GM19099 (cell line): ENCODE results near the gene SH3PXD2B.

ENCODE experiments used
- POLR2A ChIP-seq: IDR thresholded peaks from 3 replicates; pipeline ENCODE4 v1.6.1; 2011; ENCODE audit warnings: low read depth; ENCODE audit not compliant: insufficient read length; ENCODE audit errors: extremely low read depth

Gene SH3PXD2B

DNA sequence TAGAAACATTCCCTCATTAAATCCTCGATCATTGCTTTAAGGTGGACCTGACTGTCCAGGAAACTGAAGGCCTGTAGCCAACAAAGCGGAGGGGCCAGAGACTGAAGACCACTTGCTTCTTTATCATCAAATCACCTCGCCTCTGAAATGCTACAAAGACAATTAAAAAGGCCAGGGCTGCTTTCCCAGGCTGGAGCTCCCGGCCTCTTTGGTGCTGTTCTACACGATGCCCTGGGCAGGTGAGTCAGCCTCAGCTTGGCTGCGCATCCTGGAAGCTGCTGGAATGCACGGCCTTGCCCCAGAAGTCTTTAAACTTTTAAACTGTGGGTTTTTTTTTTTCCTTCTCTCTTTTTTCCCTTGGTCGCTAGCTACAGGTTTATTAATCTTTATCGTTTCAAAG, 46.5 kb downstream of the SH3PXD2B start:
- TF ChIP-seq POLR2A = no peak

DNA sequence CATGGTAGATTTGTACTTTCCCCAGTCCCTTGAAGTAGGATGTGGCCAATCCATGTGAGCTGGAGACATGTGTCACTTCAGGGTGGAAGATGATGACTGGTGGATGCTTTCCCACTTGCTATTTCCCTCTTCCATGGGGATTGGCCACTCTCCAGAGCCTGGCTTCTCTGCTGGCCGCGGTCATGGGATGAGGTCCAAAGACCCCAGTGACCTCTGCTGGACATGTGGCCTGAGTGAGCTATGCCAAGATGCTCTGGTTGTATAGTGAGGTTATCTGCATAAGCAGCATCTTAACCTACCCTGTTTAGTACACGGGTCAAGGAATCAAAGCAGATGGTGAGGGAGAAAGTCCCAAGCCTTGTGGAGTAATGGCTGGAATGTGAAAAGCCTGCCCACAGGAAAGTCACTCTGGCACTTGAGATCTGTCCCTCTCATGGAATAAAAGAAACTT, 47.1 kb downstream of the SH3PXD2B start:
- no peak for TF ChIP-seq POLR2A

DNA sequence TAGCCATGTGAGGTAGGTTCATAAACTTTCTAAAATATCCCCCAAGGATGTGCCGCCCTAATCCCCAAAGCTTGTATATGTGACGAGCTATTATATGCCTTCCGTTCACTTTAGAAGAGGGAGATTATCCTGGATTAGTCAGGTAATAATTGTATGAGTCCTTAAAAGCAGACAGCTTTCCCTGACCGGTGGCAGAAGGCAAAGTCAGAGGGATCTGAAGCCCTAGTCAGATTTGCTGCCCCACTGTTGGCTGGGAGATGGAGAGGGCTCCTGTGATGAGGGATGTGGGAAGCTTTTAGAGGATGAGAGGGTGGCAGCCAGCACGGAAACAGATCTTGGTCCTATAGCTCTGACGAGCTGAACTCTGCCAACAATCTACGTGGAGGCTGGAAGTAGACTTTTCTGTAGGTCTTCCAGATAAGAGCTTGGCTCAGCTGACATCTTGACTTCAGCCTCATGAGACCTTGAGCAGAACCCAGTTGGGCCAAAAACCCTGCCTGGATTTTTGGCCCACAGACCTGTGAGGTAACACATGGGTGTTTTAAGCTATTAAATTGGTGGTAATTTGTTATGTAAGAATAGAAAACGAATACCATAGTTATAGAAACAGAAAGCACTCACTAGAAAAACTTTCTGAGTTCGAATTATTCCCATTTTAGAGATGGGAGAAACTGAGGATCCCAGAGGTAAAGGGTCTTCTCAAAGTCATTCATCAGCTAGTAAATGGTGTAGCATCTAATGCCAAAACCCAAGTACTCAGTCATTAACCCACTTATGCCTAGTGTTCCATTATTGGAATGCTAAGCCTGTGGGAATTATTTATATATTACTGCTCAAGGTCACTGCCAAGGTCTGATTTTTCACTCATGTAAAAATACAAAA, 48.9 kb downstream of the SH3PXD2B start:
- no peak for TF ChIP-seq POLR2A

DNA sequence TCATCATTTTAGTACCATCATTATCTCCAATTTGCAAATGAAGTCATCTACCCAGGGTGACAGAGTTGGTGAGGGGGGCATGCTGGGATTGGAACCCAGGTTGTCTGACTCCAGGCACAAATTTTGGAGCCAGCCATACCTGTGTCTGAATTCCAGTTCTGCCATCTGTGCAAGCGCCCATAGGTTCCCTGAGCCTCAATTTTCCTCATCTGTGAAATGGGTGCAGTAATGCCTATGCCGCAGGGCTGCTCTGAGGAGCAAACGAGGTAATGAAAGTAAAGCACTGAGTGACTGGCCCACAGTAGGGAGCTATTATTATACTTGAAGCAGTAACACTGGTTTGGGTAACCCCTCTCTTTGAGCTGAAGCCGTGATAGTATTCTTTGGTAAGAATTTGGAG, 49.6 kb downstream of the SH3PXD2B start:
- TF ChIP-seq POLR2A = no peak

DNA sequence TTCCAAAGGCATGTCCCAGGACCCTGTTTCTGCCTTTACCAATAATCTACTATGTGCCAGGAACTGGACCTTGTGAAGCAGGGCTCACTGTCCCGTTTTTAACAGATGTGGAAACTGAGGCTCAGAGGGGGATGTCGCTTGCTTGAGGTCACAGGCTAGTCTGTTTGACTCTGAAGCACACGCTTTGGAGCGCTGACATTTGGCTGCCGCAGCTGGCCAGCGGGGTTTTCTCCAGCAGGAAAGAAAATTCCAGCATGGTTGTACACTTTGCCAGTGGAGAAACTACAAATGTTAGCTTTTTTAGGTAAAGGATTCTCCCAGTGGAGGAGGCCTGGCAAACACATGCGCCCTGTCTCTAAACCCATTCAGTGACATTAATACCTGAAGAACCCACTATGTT, 50.5 kb downstream of the SH3PXD2B start:
- no peak for TF ChIP-seq POLR2A

DNA sequence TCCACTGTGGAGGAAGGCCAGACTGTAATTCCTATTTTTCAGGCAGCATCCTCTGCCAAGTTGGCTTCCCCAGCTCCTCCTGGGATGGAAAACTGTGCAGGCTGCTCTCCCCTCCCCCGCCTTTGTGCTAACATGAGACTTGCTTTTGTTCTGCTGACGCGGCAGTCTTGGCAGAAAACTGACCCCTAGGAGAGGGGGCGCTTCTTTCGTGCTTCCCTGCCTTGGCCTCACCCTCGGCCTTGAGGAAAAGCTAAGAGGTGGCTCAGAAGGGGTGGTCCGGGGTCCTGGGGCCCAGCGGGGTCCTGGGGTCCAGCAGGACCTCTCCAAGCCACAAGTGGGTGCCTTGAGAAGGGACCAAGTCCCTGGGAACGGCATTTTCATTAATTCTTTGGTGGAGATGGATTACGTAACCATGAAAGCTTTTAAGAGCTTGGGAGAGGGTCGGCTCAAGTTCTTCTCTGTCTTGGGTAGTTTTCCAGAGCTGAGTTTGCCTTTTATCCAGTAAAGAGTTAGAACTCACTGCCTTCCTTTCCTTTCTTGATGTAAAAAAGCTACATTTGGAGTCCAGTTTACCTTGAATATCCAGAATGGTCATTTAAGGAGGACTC, 51.0 kb downstream of the SH3PXD2B start:
- TF ChIP-seq POLR2A = no peak

DNA sequence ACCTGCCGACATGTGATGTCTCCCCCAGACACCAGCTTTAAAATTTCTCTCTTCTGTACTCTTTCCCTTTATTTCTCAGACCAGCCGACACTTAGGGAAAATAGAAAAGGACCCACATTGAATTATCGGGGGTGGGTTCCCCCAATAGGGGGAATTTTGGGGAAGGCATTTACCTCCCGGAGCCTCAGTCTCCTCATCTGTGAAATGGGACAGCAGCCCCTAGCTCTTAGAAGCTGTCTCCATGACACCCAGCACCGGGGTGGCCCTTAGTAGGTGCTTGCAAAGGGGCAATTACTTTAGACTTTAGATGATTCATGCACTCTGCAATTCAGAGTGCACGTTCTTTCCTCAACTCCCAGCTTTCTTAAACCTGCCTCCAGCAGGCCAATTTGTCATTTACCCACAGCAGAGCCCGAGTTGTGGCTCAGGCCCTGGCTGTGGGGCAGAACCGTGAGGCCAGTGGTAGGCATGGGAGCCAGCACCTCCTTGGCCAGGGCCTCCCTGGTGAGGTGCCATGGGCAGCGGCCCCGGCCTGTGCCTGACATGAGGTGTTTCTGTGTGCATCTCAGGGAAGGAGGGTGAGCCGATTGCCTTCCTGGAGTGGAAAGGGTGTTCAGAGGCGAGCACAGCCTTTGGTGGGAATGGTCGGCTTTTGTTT, 51.7 kb downstream of the SH3PXD2B start:
- TF ChIP-seq POLR2A = no peak

DNA sequence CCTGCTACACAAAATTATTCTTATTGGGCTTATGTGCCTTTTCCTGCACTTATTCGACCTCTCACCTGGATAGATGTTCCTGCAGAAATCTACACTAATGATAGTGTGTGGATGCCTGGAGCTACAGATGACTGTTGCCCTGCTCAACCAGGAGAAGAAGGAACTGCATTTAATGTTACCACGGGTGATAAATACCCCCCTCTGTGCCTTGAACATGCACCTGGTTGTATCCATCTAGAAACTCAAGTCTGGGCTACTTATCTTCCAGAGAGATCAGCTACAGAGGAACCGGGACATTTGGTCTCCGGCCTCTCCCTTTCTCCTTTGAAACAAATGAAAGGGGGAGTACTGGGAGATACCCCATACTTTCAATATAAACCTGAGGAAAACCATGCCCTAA, 54.5 kb downstream of the SH3PXD2B start:
- no peak for TF ChIP-seq POLR2A

DNA sequence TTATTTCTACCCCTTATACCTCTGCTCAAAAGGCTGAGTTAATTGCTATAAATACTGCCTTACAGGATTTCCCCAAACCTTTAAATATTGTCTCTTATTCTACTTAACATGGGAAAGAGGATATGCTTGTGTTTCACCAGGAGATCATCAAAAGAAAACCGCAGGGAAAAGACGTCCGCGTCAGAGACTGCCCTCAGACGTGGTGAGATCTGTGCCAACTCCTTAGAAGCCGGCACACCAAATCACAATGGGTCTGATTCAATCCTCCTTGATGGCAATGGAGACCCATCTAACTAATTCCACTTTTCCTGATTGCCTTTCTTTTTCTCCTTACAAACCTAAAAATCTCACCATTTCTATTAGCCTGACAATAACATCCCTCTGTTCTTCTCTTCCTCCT, 55.0 kb downstream of the SH3PXD2B start:
- TF ChIP-seq POLR2A = no peak

DNA sequence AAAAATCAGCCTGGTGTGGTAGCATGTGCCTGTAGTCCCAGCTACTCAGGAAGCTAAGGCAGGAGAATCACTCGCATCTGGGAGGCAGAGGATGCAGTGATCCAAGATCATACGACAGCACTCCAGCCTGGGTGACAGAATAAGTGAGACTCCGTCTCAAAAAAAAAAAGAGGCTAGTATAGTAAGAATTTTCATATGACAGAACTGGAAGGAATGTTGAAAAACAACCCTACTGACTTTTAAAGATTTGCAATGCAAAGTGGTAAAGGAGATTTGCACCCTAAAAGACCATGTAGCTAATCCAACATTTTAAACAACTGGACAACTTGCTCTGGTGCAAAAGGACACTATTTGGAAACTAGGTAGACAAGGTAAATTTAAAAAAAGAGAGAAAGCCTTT, 58.1 kb downstream of the SH3PXD2B start:
- no peak for TF ChIP-seq POLR2A

DNA sequence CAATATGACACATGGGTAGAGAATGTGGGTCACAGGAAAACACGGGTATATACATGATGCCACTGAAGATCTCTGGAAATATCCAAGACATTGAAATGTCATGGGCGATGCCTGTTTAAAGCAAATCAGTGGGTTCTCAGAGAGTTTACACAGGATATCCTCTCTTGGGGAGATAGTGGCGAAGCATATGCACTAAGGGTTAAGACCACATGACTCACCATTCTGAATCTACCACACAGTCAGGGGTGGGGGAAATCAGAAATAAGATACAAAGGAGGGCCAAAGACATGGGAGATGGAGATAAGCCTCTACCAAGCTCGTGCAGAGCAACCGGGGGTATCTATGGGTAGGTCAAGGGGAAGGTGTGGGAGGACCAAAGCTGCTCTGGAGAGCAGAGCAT, 58.8 kb downstream of the SH3PXD2B start:
- TF ChIP-seq POLR2A = no peak

DNA sequence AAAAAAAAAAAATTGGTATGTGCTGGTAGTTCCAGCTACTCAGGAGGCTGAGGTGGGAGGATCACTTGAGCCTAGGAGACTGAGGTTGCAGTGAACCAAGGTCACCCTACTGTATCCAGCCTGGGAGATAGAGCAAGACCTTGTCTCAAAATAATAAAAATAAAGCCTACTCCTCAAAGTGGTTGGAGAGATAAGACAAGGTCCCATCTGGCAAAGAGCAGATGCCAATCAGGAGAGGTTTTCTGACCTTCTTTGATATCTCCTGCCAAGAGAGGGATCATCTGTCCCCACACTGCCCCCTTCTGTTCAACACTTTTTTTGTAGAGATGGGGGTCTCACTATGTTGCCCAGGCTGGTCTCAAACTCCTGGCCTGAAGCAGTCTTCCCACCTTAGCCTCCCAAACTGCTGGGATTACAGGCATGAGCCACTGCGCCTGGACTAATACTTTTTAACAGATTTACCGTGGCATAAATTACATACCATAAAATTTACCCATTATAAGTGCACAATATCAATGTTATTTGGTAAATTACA, 64.7 kb downstream of the SH3PXD2B start:
- TF ChIP-seq POLR2A = no peak

DNA sequence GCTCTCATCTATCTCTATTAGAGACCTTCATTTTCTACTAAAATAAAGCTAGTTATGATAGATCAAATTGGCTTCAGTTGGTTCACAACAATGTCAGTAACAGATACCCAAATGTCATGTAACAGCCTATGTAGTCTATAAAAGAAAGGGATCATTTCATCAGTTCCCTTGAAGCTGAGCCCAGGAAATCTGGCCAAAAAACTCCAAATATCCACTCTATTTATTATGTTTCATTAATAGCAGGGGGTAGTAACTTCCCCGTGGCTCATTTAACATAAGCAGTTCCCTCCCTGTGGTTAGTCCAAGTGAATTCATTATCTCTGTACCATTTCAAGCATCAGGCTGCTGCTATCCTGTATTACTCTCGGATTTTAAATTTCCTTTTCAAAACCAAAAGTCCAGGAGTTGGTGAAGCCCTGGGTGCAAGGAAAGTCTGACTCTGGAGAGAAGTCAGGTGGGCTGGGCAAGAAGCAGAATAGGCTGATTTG, 66.0 kb downstream of the SH3PXD2B start:
- TF ChIP-seq POLR2A = no peak

DNA sequence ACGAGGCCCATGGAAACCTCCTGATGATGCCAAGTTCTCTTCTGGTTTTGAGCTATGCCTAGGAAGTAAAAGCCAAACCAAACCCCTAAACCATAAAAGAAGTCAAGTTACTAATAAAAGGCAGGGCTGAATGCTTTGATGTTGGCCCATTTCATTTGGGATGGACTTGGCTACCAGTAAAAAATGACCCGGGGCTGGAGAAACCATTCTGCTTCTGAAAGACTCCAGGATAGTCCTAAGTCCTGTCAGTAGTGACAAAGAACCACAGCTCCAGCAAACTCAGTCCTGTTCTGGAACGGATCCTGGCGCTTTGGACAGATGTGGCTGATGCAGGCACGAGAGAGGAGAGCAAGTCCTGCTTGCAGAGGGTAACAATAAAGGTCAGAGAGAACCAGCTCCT, 68.6 kb downstream of the SH3PXD2B start:
- TF ChIP-seq POLR2A = no peak

DNA sequence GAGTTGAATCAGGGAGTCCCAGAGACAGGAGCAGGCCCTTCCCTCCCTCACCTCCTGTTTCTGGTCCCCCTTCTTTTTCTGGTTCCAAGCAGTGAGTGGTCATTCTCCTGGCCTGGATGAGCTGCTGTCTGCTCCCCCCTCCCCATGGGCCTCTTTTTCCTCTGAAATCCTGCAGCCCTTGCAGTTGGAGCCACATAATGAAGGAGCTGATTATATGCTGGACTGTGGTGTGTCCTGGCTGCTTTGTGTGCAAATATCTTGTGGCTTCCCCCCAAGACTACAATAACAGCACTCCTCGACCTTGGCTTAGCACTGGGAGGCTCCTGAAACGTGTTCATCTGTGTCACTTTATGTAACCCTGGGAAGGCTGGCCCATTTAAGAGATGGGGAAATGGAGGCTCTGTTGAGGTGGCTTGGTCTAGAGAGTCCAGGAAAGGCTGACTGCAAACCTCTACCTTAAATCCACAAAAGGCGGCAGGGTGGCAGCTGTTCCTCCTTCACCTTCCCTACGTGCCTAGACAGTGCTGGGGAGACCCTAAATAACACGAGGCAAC, 69.2 kb downstream of the SH3PXD2B start:
- TF ChIP-seq POLR2A = no peak
